Esophagus squamous epithelium (tissue), 4 donors: ENCODE data around the gene NDUFB2.
A peak's percentile ranks its signal among the peaks of the same experiment; 100 is the strongest.

Experiments used
- CTCF ChIP-seq, 6 experiments: fragments of 450-650 bp in 4 of 6; fragments of 200-600 bp in 2 of 6; sonication (generic) in 2 of 6; IDR thresholded peaks; one replicate each; pipeline ENCODE4 v1.5.1; 2016 to 2019; ENCODE audit warnings: antibody characterized with exemption in 6 of 6, mild to moderate bottlenecking in 4 of 6, moderate library complexity in 4 of 6
- POLR2A ChIP-seq, 4 donors: fragments of 450-650 bp; IDR thresholded peaks; one replicate each; pipeline ENCODE4 v1.6.1; 2017; ENCODE audit warnings: antibody characterized with exemption in 4 of 4, mild to moderate bottlenecking in 4 of 4, moderate library complexity in 3 of 4

- TF ChIP-seq CTCF (IDR thresholded peaks at IDR 0.05) (peak in 2 of 6 experiments; percentile 13 to 19), POLR2A (IDR thresholded peaks at IDR 0.05) (no peak)
These were observed 21.4 kb upstream of the NDUFB2 start for GRCh38 chr7:140674899-140675701.
